Thyroid gland (tissue), 4 donors: ENCODE results near the gene SLC25A15. TPM values are rescaled to one million over a fixed set of nuclear protein-coding genes. Genes with fewer than 3 reads are reported as not detected.

Experiments
- DNase-seq, 2 donors: peaks; one replicate each; pipeline ENCODE4 v3.0.0-alpha.2; 2019
- H3K27ac ChIP-seq, 3 donors: fragments of 200-600 bp; sonication (generic); 1 replicate in 2 of 3; 2 replicates in 1 of 3; pipeline ENCODE4 v1.5.1; 2016 to 2019; ENCODE audit warnings: mild to moderate bottlenecking in 1 of 3, moderate library complexity in 1 of 3
- H3K27me3 ChIP-seq: fragments of 200-600 bp; sonication (generic); one replicate; pipeline ENCODE4 v1.5.1; 2019
- H3K36me3 ChIP-seq, 2 donors: fragments of 200-600 bp; sonication (generic); one replicate each; pipeline ENCODE4 v1.5.1; 2016 to 2019
- H3K4me1 ChIP-seq, 2 donors: fragments of 200-600 bp; sonication (generic); one replicate each; pipeline ENCODE4 v1.5.1; 2017 to 2019
- H3K4me3 ChIP-seq, 3 donors: fragments of 200-600 bp; sonication (generic); replicated peaks in 1 of 3; 1 replicate in 2 of 3; 2 replicates in 1 of 3; pipeline ENCODE4 v1.5.1; 2016; ENCODE audit warnings: mild to moderate bottlenecking in 1 of 3
- H3K9me3 ChIP-seq: fragments of 200-600 bp; sonication (generic); one replicate; pipeline ENCODE4 v1.5.1; 2017
- POLR2A ChIP-seq, 2 donors: fragments of 450-650 bp; IDR thresholded peaks; one replicate each; pipeline ENCODE4 v1.6.1; 2017; ENCODE audit warnings: antibody characterized with exemption in 2 of 2, mild to moderate bottlenecking in 2 of 2, moderate library complexity in 1 of 2
- WGBS, 2 donors: methylation state at CpG; one replicate each; pipeline ENCODE4 v1.1.5; 2017; 5-methylcytosine and 5-hydroxymethylcytosine counted together
- intact Hi-C: fragments of 100-400 bp; cut with DNase I; formaldehyde crosslinking; loops from one replicate; pipeline ENCODE4 v1.15.1; 2023
- total RNA-seq, 4 donors: library from RNA; depleted of rRNA; stranded (reverse); fragments of >200 nt; gene quantifications; one replicate each; pipeline ENCODE4 v1.2.3, GENCODE V29; 2016
- TF ChIP-seq, protein P1 (sequence below), 6 experiments: fragments of 200-600 bp in 3 of 6; fragments of 450-650 bp in 3 of 6; sonication (generic) in 3 of 6; IDR thresholded peaks; one replicate each; pipeline ENCODE4 v1.5.1; 2016 to 2019; ENCODE audit warnings: antibody characterized with exemption in 6 of 6, mild to moderate bottlenecking in 2 of 6, inconsistent platforms in 1 of 6, moderate library complexity in 1 of 6

SLC25A15 gene
- total RNA-seq, 4 donors from 2014 or later = 12.8 to 19.5 (median 13.6) TPM

DNA sequence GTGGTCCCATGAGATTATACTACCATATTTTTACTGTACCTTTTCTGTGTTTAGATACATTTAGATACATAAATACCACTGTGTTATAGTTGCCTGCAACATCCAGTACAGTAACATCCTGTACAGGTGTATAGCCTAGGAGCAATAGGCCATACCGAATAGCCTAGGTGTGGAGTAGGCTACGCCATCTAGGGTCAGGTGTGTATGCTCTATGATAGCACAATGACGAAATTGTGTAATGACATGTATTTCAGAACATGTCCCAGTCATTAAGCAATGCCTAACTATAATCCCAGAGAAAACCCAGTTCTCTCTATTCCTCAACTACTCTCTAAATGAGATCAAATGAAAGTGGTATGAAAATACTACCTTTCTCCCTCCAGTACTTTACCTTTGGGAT lies 3.9 kb downstream of the SLC25A15 start:
- 92 to 94% methylated on average over 3 of the region's 3 CpGs for WGBS, 2 donors
- H3K4me1 ChIP-seq = peaks cover 30 to 37% of the 10 kb centered on the region in 2 donors
- intact Hi-C loops = loop anchor here (10.0 kb wide), 1 partner anchor 131 kb away; no protein-coding TSS in a partner anchor
- no peak for DNase-seq
- no peaks in the 10 kb centered on the region for H3K9me3 ChIP-seq
- H3K36me3 ChIP-seq = no peaks in the 10 kb centered on the region
- no peak overlapping the region for H3K27ac ChIP-seq
- H3K27me3 ChIP-seq = no peaks in the 10 kb centered on the region
- TF ChIP-seq, protein P1, sequence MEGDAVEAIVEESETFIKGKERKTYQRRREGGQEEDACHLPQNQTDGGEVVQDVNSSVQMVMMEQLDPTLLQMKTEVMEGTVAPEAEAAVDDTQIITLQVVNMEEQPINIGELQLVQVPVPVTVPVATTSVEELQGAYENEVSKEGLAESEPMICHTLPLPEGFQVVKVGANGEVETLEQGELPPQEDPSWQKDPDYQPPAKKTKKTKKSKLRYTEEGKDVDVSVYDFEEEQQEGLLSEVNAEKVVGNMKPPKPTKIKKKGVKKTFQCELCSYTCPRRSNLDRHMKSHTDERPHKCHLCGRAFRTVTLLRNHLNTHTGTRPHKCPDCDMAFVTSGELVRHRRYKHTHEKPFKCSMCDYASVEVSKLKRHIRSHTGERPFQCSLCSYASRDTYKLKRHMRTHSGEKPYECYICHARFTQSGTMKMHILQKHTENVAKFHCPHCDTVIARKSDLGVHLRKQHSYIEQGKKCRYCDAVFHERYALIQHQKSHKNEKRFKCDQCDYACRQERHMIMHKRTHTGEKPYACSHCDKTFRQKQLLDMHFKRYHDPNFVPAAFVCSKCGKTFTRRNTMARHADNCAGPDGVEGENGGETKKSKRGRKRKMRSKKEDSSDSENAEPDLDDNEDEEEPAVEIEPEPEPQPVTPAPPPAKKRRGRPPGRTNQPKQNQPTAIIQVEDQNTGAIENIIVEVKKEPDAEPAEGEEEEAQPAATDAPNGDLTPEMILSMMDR (IDR thresholded peaks at IDR 0.05) = no peak
- no peak for TF ChIP-seq POLR2A (IDR thresholded peaks at IDR 0.05)
- no peak overlapping the region for H3K4me3 ChIP-seq

- Histone ChIP-seq H3K27me3 (no peaks in the 10 kb centered on the region), H3K9me3 (no peaks in the 10 kb centered on the region), H3K36me3 (peaks cover 0 to 3% of the 10 kb centered on the region in 2 donors), H3K4me3 (no peak overlapping the region), H3K27ac (no peak overlapping the region), H3K4me1 (peaks cover 31 to 38% of the 10 kb centered on the region in 2 donors)
- no peak for DNase-seq
- TF ChIP-seq, protein P1 (IDR thresholded peaks at IDR 0.05) = no peak
- no peak for TF ChIP-seq POLR2A (IDR thresholded peaks at IDR 0.05)
- intact Hi-C loops = loop anchor here (10.0 kb wide), 1 partner anchor 130 kb away; no protein-coding TSS in a partner anchor
- 88 to 94% methylated on average over 12 to 13 of the region's 13 CpGs for WGBS, 2 donors
Measured at GRCh38 chr13:40794414-40795368, 5.3 kb downstream of the SLC25A15 start.

DNA sequence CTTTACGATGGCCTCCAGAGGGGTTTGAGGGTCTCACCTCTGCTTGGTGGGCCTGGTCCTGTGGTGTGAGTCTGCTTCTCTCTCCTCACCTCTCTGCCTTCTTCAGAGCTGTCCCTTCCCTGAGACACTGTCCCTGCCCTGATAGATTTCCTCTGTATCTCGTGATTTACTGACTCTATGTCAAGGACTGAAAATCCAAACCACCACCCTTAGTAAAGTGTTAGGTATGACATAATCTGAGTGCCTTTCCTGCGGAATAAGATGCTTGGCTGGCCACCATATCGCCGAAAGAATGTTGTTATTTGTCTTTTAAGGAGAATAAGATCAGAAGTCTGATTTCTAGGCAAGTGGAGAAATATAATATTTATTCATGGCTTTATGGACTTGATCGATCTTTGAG lies 7.2 kb downstream of the SLC25A15 start:
- Histone ChIP-seq H3K27ac (peak overlapping the region in 2 of 3 donors; percentile 54 to 70), H3K9me3 (no peaks in the 10 kb centered on the region), H3K4me1 (peaks cover 18 to 29% of the 10 kb centered on the region in 2 donors), H3K27me3 (no peaks in the 10 kb centered on the region), H3K4me3 (no peak overlapping the region), H3K36me3 (peaks cover 0 to 16% of the 10 kb centered on the region in 2 donors)
- no peak for DNase-seq
- intact Hi-C loops = loop anchor here (10.0 kb wide), 1 partner anchor 128 kb away; no protein-coding TSS in a partner anchor
- 77 to 79% methylated on average over 6 of the region's 6 CpGs for WGBS, 2 donors
- no peak for TF ChIP-seq POLR2A (IDR thresholded peaks at IDR 0.05)
- TF ChIP-seq, protein P1 (IDR thresholded peaks at IDR 0.05) = no peak

GRCh38 chr13:40798380-40798779 lies 9.0 kb downstream of the SLC25A15 start:
- Histone ChIP-seq H3K4me3 (no peak overlapping the region), H3K27ac (peak overlapping the region in 2 of 3 donors; percentile 39 to 52), H3K4me1 (peaks cover 7 to 21% of the 10 kb centered on the region in 2 donors), H3K27me3 (no peaks in the 10 kb centered on the region), H3K36me3 (peaks cover 0 to 16% of the 10 kb centered on the region in 2 donors), H3K9me3 (no peaks in the 10 kb centered on the region)
- intact Hi-C loops = loop anchor here (10.0 kb wide), 1 partner anchor 126 kb away; no protein-coding TSS in a partner anchor
- DNase-seq = no peak
- TF ChIP-seq, protein P1 (IDR thresholded peaks at IDR 0.05) = no peak
- no peak for TF ChIP-seq POLR2A (IDR thresholded peaks at IDR 0.05)
- WGBS, 2 donors = 92 to 94% methylated on average over 9 of the region's 9 CpGs
